Immature natural killer cell (primary cell): ENCODE measurements around the gene SEC14L3. TPM values are rescaled to one million over a fixed set of nuclear protein-coding genes. Genes with fewer than 3 reads are reported as not detected.
A peak's percentile ranks its signal among the peaks of the same experiment; 100 is the strongest.

Source experiments
- DNase-seq, 3 donors: peaks; one replicate each; pipeline ENCODE4 v3.0.0; 2022; ENCODE audit warnings: mixed read lengths in 1 of 3
- H3K27ac Mint-ChIP-seq, 6 donors: one replicate each; pipeline ENCODE4 v1.8.0; 2020; ENCODE audit warnings: mixed read lengths in 6 of 6, mild to moderate bottlenecking in 5 of 6, inconsistent platforms in 4 of 6, moderate library complexity in 3 of 6
- H3K27me3 Mint-ChIP-seq, 3 donors: one replicate each; pipeline ENCODE4 v1.8.0; 2020 to 2021; ENCODE audit warnings: low read depth in 3 of 3, mild to moderate bottlenecking in 3 of 3, mixed read lengths in 3 of 3, moderate library complexity in 3 of 3, inconsistent platforms in 1 of 3
- H3K36me3 Mint-ChIP-seq, 3 donors: one replicate each; pipeline ENCODE4 v1.8.0; 2020; ENCODE audit warnings: mixed read lengths in 3 of 3, inconsistent platforms in 2 of 3, mild to moderate bottlenecking in 2 of 3
- H3K4me1 Mint-ChIP-seq, 2 donors: one replicate each; pipeline ENCODE4 v1.8.0; 2020; ENCODE audit warnings: inconsistent platforms in 2 of 2, mild to moderate bottlenecking in 2 of 2, mixed read lengths in 2 of 2, moderate library complexity in 1 of 2
- H3K4me3 Mint-ChIP-seq, 5 donors: one replicate each; pipeline ENCODE4 v1.8.0; 2020; ENCODE audit warnings: mild to moderate bottlenecking in 5 of 5, mixed read lengths in 5 of 5, inconsistent platforms in 3 of 5, moderate library complexity in 3 of 5
- H3K9me3 Mint-ChIP-seq, 6 donors: one replicate each; pipeline ENCODE4 v1.8.0; 2020; ENCODE audit warnings: mild to moderate bottlenecking in 6 of 6, mixed read lengths in 6 of 6, inconsistent platforms in 4 of 6, moderate library complexity in 3 of 6
- polyA plus RNA-seq, 3 donors: library from polyadenylated mRNA; unstranded; fragments of 300-500 nt; fragmentation: Illumina TruSeq; gene quantifications; one replicate each; pipeline ENCODE4 v1.2.3, GENCODE V29; 2021

The SEC14L3 gene
- polyA plus RNA-seq, 3 donors from 2014 or later, result not detected

DNA sequence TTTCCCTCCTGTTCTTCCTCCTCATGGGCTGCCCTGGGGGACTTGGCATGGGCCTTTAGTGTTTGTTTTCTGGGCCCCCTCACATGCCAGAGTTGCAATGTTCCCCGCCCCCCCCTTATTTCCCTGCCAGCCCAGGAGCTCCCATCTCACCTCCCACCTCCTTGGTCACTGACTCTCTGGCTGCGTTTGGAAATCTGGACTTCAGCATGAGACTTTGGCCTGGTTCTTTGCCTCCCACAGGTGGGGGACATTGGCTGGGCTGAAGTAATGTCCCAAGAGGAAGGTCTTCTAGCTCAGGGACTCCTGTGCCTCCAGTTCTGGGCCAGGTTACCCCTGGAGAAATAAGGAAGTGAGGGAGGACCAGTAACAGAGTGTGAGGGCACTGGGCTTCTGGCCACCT lies 39.3 kb downstream of the SEC14L3 start:
- H3K4me3 Mint-ChIP-seq, result no peak overlapping the region
- DNase-seq, result no peak
- H3K27me3 Mint-ChIP-seq, result peaks cover 8 to 24% (median 13%) of the 10 kb centered on the region in 3 donors
- H3K27ac Mint-ChIP-seq, result no peak overlapping the region
- H3K9me3 Mint-ChIP-seq, result peaks cover 2 to 11% (median 7%) of the 10 kb centered on the region in 6 donors
- peaks cover 22 to 27% of the 10 kb centered on the region in 2 donors for H3K4me1 Mint-ChIP-seq
- H3K36me3 Mint-ChIP-seq, result peaks cover 11 to 17% (median 14%) of the 10 kb centered on the region in 3 donors

DNA sequence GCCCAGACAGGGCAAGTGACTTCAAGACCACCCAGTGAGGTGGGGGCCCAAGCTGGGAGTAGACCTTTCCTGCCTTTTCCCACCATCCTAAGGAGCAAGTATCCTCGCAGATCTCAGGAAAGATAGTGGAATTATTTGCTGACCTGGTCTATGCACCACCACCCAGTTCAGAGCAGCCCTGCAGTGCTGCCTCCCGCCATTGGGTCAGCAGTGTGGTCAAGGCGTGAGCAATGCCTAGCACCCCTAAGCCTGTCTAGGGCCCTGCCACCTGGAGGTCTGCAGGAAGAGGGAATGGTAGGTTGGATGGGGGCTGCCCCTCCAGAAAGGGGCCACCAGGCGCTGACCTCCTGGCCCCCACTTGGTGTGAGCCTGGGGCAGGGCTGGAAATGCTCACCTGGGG lies 39.7 kb downstream of the SEC14L3 start:
- Mint-ChIP-seq H3K4me1 (peaks cover 24 to 29% of the 10 kb centered on the region in 2 donors), H3K36me3 (peaks cover 11 to 20% (median 14%) of the 10 kb centered on the region in 3 donors), H3K27me3 (peaks cover 8 to 21% (median 11%) of the 10 kb centered on the region in 3 donors), H3K27ac (no peak overlapping the region), H3K4me3 (no peak overlapping the region), H3K9me3 (peaks cover 2 to 11% (median 7%) of the 10 kb centered on the region in 6 donors)
- no peak for DNase-seq

DNA sequence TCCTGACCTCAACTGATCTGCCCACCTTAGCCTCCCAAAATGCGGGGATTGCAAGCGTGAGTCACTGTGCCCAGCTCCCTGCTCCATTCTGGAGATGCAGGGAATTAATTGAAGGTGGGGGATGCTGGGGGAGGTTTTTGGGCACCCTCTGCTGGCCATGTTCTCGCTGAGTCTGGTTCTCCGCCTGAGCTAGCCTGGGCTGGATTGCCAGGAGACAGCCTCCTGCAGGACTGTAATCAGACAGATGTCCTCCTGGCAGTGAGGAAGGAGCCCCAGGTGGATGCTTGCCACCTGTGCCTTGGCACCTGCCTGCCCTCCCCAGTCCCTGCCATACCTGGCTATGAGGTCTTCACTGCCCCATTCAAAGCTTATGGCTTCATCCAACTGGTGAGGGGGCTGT lies 40.9 kb downstream of the SEC14L3 start:
- peaks cover 32 to 34% of the 10 kb centered on the region in 2 donors for H3K4me1 Mint-ChIP-seq
- H3K9me3 Mint-ChIP-seq, result peaks cover 2 to 8% (median 7%) of the 10 kb centered on the region in 6 donors
- peaks cover 12 to 19% (median 14%) of the 10 kb centered on the region in 3 donors for H3K27me3 Mint-ChIP-seq
- no peak overlapping the region for H3K27ac Mint-ChIP-seq
- no peak for DNase-seq
- H3K36me3 Mint-ChIP-seq, result peaks cover 10 to 19% (median 12%) of the 10 kb centered on the region in 3 donors
- no peak overlapping the region for H3K4me3 Mint-ChIP-seq

DNA sequence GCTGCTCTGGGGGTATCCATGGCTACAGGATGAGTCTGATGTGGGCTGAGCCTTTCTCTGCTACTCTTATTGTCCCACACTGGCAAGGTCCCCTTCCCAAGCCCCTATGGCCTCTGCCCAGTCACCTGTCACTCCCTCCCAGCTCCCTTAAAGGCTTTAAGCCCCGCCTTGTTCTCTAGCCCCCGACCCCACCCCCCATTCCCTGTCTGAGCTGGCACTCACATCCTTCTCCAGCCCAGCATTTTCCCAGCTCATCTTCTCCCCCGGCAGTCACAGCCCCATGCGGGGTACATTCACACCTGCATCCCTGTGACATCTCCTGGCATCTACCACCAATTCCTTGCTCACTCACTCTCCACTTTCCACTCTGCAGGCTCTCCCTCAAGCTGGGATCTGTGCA lies 41.9 kb downstream of the SEC14L3 start:
- H3K9me3 Mint-ChIP-seq, result no peaks in the 10 kb centered on the region
- peak overlapping the region in 3 of 6 donors; percentile 44 to 90 (median 75) for H3K27ac Mint-ChIP-seq
- no peak for DNase-seq
- H3K4me3 Mint-ChIP-seq, result no peak overlapping the region
- H3K36me3 Mint-ChIP-seq, result peaks cover 4 to 12% (median 4%) of the 10 kb centered on the region in 3 donors
- H3K4me1 Mint-ChIP-seq, result peaks cover 29 to 34% of the 10 kb centered on the region in 2 donors
- peaks cover 8 to 17% (median 11%) of the 10 kb centered on the region in 3 donors for H3K27me3 Mint-ChIP-seq

DNA sequence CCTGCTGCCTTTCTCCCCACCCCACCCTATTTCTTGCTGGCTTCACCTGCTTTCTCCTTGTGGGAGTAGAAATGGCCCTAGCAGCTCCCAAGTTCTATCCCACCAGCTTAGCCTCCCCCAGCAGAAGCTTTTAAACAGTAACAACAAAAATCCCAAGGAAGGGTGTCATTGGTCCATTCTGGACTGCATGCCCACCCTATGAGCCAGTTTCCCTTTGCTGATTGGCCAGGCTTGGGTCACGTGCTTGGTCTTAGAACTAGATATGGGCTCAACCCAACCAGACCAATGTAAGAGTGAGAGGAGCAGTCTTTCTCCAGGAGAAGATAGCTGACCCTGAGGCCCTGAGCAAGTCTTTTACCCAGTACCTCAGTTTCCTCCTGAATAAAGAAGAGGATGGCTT lies 43.9 kb downstream of the SEC14L3 start:
- H3K4me3 Mint-ChIP-seq, result peak overlapping the region in 1 of 5 donors; percentile 4
- H3K27ac Mint-ChIP-seq, result peak overlapping the region in 3 of 6 donors; percentile 41 to 99 (median 64)
- H3K9me3 Mint-ChIP-seq, result no peaks in the 10 kb centered on the region

GRCh38 chr22:30426388-30427353 lies 45.1 kb downstream of the SEC14L3 start:
- DNase-seq, result peak; percentile 70 to 86 (median 75)
- Mint-ChIP-seq H3K9me3 (no peaks in the 10 kb centered on the region), H3K36me3 (peaks cover 0 to 12% (median 4%) of the 10 kb centered on the region in 3 donors), H3K27me3 (peaks cover 10 to 21% (median 15%) of the 10 kb centered on the region in 3 donors), H3K4me1 (peaks cover 44 to 57% of the 10 kb centered on the region in 2 donors), H3K4me3 (peak overlapping the region; percentile 85 to 99 (median 97)), H3K27ac (peak overlapping the region; percentile 92 to 99 (median 94))

More for the DNA sequence above, 43.9 kb downstream of the SEC14L3 start:
- no peak for DNase-seq
- Mint-ChIP-seq H3K27me3 (peaks cover 10 to 18% (median 15%) of the 10 kb centered on the region in 3 donors), H3K36me3 (peaks cover 0 to 12% (median 4%) of the 10 kb centered on the region in 3 donors), H3K4me1 (peaks cover 37 to 45% of the 10 kb centered on the region in 2 donors)

DNA sequence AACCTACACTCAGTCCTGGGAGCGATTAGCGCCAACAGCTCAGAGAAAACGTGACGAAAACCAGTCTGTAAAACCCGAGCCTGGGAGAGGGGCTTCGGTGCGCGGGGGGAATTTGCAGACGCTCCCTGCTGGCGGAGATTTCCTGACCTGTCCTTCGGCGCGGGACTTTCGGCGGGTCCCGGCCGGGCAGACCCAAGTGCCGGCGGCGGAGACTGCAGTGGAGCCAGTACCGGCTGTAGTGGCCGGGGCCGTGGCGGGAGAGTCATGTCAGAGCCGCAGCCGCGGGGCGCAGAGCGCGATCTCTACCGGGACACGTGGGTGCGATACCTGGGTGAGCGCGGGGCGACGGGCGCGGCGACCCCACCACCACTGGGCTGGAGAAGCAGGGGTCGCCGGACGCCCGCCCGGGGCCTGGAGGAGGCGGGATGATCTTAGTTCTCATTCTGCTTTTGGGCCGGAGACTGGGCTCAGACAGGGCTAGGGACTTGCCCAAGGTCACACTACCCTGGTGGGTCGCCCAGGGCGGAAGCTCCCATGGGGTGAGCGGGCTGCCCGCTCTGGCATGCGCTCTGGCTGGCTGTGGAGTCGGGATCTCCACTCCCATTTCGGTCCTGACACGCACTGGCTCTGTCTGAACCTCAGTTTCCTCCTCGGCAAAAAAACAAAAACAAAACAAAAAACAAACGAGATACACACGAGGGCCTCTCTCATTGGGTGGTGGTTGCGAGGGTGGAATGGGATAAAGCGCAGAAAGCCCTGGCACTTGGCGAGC lies 46.0 kb downstream of the SEC14L3 start, which contains the start of gene MTFP1:
Gene MTFP1, plus strand, starts transcription at position 153 of the 772 bp plus-strand sequence. Its CDS starts 112 bp downstream, at position 265.
- Mint-ChIP-seq H3K27me3 (peaks cover 10 to 21% (median 15%) of the 10 kb centered on the region in 3 donors), H3K27ac (peak within 1 kb of the TSS; percentile 98 to 100 (median 99)), H3K4me3 (peak within 1 kb of the TSS; percentile 97 to 99 (median 98)), H3K36me3 (peaks cover 0 to 12% (median 5%) of the 10 kb centered on the region in 3 donors), H3K9me3 (no peaks in the 10 kb centered on the region), H3K4me1 (peaks cover 44 to 58% of the 10 kb centered on the region in 2 donors)
- DNase-seq, result peak; percentile 44 to 60 (median 46)

DNA sequence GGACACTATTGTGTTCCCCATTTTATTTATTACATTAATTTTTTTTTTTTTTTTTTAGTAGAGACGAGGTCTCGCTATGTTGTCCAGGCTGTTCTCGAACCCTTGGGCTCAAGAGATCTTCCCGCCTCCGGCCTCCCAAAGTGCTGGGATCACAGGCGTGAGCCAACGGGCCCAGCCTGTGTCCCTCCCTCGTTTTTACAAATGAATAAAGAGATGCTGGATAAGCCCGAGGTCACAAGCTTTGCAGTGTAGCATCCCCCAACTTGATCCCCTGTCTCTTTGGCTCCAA lies 46.5 kb downstream of the SEC14L3 start:
- no peak for DNase-seq
- no peaks in the 10 kb centered on the region for H3K9me3 Mint-ChIP-seq
- H3K4me1 Mint-ChIP-seq, result peaks cover 44 to 58% of the 10 kb centered on the region in 2 donors
- H3K36me3 Mint-ChIP-seq, result peaks cover 0 to 11% (median 9%) of the 10 kb centered on the region in 3 donors
- peaks cover 10 to 21% (median 15%) of the 10 kb centered on the region in 3 donors for H3K27me3 Mint-ChIP-seq
- H3K4me3 Mint-ChIP-seq, result peak overlapping the region; percentile 85 to 99 (median 97)
- H3K27ac Mint-ChIP-seq, result peak overlapping the region; percentile 92 to 99 (median 94)

DNA sequence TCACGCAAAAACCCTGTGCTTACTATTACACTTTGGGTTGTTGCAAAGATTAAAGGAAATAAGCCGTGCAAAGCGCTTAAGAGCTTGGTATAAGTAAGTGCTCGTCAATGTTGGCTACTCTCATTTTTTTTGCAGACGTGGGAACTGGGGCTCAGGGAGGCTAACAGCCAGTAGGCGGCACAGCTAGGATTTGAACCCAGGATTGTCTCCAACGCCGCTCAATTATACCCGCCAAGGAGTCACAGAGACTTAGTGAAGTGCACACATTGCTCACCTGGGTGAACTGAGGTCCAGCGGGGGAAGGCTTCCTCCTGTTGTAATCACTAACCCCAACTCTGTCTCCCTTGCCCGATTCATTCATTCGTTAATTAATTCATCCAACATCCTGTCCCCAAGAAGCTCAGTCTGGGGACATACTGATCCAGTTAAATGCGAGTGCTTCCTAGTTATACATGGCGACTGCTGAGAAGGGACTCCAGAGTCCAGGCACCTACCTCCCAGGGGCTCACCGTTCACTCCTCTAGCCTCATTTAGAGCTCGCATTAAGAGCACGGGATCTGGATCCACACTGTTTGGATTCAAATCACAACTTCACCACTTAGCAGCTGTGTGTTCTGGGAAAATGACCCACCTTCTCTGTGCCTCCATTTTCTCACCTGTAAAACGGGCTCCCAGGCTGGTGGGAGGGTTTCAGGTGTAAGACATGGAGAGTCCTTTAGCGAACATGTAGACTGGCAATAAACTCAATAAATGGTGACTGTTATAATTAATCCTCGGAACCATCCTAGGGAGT lies 47.1 kb downstream of the SEC14L3 start:
- Mint-ChIP-seq H3K36me3 (peaks cover 0 to 7% (median 5%) of the 10 kb centered on the region in 3 donors), H3K4me3 (peak overlapping the region; percentile 97 to 99 (median 98)), H3K9me3 (no peaks in the 10 kb centered on the region), H3K27ac (peak overlapping the region; percentile 98 to 100 (median 99)), H3K4me1 (peaks cover 44 to 58% of the 10 kb centered on the region in 2 donors), H3K27me3 (peaks cover 10 to 21% (median 15%) of the 10 kb centered on the region in 3 donors)
- no peak for DNase-seq

DNA sequence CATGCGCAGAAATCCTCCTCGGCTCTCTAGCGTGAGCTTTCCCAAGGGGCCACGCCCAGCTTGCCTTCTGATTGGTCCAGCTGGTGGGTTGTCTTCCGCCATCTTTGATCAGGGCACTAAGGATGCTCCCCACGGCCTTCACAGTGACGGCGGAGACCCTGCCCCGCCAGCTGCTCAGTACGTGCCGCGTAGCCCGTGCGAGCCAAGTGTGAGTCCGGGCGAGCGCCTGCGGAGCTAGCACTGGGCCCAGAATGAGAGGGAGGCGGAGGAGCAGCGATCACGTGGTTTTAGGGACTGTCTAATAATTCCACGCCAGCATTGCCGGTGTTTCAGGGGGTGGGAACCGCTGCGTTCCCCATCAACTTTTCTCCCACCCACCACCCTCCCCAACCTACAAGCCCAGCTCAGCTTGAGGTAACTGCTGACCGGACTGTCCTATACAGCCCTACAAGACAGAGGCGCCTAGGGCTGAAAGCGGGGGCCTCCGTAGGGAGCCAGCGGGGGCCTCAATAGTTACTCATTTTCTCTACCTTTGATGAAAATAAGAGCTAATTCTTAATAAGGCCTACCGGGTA lies 47.8 kb downstream of the SEC14L3 start:
- Mint-ChIP-seq H3K4me1 (peaks cover 44 to 58% of the 10 kb centered on the region in 2 donors), H3K27ac (peak overlapping the region; percentile 98 to 100 (median 99)), H3K36me3 (peaks cover 0 to 7% (median 5%) of the 10 kb centered on the region in 3 donors), H3K9me3 (no peaks in the 10 kb centered on the region), H3K4me3 (peak overlapping the region; percentile 97 to 99 (median 98)), H3K27me3 (peaks cover 10 to 21% (median 15%) of the 10 kb centered on the region in 3 donors)
- peak; percentile 97 to 99 (median 98) for DNase-seq

GRCh38 chr22:30423301-30423958 lies 48.4 kb downstream of the SEC14L3 start:
- Mint-ChIP-seq H3K9me3 (no peaks in the 10 kb centered on the region), H3K27ac (peak overlapping the region; percentile 98 to 100 (median 99)), H3K36me3 (peaks cover 0 to 7% (median 5%) of the 10 kb centered on the region in 3 donors), H3K27me3 (peaks cover 9 to 21% (median 15%) of the 10 kb centered on the region in 3 donors), H3K4me1 (peaks cover 44 to 58% of the 10 kb centered on the region in 2 donors), H3K4me3 (peak overlapping the region; percentile 97 to 99 (median 98))
- no peak for DNase-seq
